Uterus (tissue), 4 donors: ENCODE measurements around the gene DLG3. TPM values are rescaled to one million over a fixed set of nuclear protein-coding genes. Genes with fewer than 3 reads are reported as not detected.
"Not testable (repeated sequence)": the region's sequence is repeated elsewhere in the genome, so short reads cannot be mapped to it uniquely, and the experiment has no call there.

Source experiments
- DNase-seq, 2 donors: peaks; one replicate each; pipeline ENCODE4 v3.0.0-alpha.2; 2019 to 2020
- H3K27ac ChIP-seq, 2 donors: fragments of 200-600 bp; sonication (generic); 1 replicate in 1 of 2; 2 replicates in 1 of 2; pipeline ENCODE4 v1.5.1; 2016 to 2018
- H3K27me3 ChIP-seq, 2 donors: fragments of 200-600 bp; sonication (generic); one replicate each; pipeline ENCODE4 v1.5.1; 2018 to 2019; ENCODE audit warnings: control low read depth in 1 of 2
- H3K36me3 ChIP-seq, 2 donors: fragments of 200-600 bp; sonication (generic); one replicate each; pipeline ENCODE4 v1.5.1; 2019; ENCODE audit warnings: control low read depth in 1 of 2
- H3K4me1 ChIP-seq, 2 donors: fragments of 200-600 bp; sonication (generic); one replicate each; pipeline ENCODE4 v1.5.1; 2018 to 2019; ENCODE audit warnings: control low read depth in 1 of 2
- H3K4me3 ChIP-seq, 2 donors: fragments of 200-600 bp; sonication (generic); 1 replicate in 1 of 2; 2 replicates in 1 of 2; pipeline ENCODE4 v1.5.1; 2018 to 2019; ENCODE audit warnings: mild to moderate bottlenecking in 1 of 2
- H3K9me3 ChIP-seq, 2 donors: fragments of 200-600 bp; sonication (generic); one replicate each; pipeline ENCODE4 v1.5.1; 2019; ENCODE audit warnings: control low read depth in 1 of 2
- CTCF ChIP-seq, 4 experiments: fragments of 200-600 bp in 2 of 4; fragments of 450-650 bp in 2 of 4; sonication (generic) in 2 of 4; IDR thresholded peaks; one replicate each; pipeline ENCODE4 v1.5.1; 2016 to 2019; ENCODE audit warnings: antibody characterized with exemption in 4 of 4, mild to moderate bottlenecking in 2 of 4, moderate library complexity in 1 of 4
- POLR2A ChIP-seq, 2 donors: fragments of 450-650 bp; IDR thresholded peaks; one replicate each; pipeline ENCODE4 v1.6.1; 2016; ENCODE audit warnings: antibody characterized with exemption in 2 of 2, mild to moderate bottlenecking in 1 of 2, moderate library complexity in 1 of 2
- intact Hi-C: fragments of 100-400 bp; cut with DNase I; formaldehyde crosslinking; loops from one replicate; pipeline ENCODE4 v1.15.1; 2023; ENCODE audit warnings: low total_unique reads
- total RNA-seq, 4 donors: library from RNA; depleted of rRNA in 3 of 4; stranded (reverse); fragments of >200 nt in 3 of 4; gene quantifications; one replicate each; pipeline versions ENCODE4 v1.1.0 to v1.2.4, GENCODE V29; 2014 to 2023
- donor health status: DM: yes; HTN: yes; CAD: no.

DLG3 gene
- 10 to 100 TPM in 3 of 4 donors, 1 to 10 TPM in 1; 4.9 to 72.6 (median 33.5) TPM for total RNA-seq

GRCh38 chrX:70444326-70444945 lies at the start of gene DLG3:
TSS of gene DLG3 (plus strand) at chrX:70444835. CDS start at chrX:70445202, 367 bp downstream.
- no peak for DNase-seq
- Histone ChIP-seq H3K27ac (no peak within 1 kb of the TSS), H3K4me1 (peaks cover 0 to 6% of the 10 kb centered on the region in 2 donors), H3K9me3 (no peaks in the 10 kb centered on the region), H3K36me3 (no peaks in the 10 kb centered on the region), H3K4me3 (no peak within 1 kb of the TSS), H3K27me3 (peaks cover 2 to 14% of the 10 kb centered on the region in 2 donors)
- intact Hi-C loops = no loop called here
- TF ChIP-seq POLR2A (IDR thresholded peaks at IDR 0.05) (no peak), CTCF (IDR thresholded peaks at IDR 0.05) (no peak)

DNA sequence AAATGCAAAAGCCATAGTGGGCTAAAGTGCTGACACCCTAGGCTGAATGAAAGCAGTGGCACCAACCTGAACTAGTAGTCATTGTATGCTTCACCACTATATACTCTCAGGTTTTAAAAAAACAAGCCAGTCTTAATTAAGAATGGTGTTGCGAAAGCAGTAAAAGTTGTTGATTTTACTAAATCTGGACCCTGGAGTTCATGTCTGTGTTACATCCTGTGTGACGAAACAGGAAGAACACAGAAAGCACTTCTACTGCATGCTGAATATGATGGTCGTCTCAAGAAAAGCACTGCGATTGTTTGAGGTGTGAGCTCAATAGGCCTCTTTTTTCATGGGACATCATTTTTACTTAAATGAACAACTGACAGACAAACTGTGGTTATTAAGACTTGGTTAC lies 45.7 kb upstream of the DLG3 start:
- H3K27me3 ChIP-seq = no peaks in the 10 kb centered on the region
- intact Hi-C loops = no loop called here
- no peaks in the 10 kb centered on the region for H3K36me3 ChIP-seq
- no peak overlapping the region for H3K27ac ChIP-seq
- DNase-seq = no peak
- no peaks in the 10 kb centered on the region for H3K9me3 ChIP-seq
- TF ChIP-seq CTCF (IDR thresholded peaks at IDR 0.05) (no peak), POLR2A (IDR thresholded peaks at IDR 0.05) (no peak)
- H3K4me1 ChIP-seq = no peaks in the 10 kb centered on the region
- no peak overlapping the region for H3K4me3 ChIP-seq

DNA sequence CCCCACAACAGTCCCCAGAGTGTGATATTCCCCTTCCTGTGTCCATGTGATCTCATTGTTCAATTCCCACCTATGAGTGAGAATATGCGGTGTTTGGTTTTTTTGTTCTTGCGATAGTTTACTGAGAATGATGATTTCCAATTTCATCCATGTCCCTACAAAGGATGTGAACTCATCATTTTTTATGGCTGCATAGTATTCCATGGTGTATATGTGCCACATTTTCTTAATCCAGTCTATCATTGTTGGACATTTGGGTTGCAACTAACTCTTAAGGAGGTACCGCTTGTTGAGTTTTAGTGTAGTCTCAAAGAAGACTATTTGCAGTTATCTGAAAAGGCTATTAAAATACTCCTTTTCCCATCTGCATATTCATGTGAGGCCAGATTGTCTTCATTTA lies 44.5 kb upstream of the DLG3 start:
- DNase-seq, H3K36me3 ChIP-seq, H3K4me1 ChIP-seq, intact Hi-C loops, H3K27me3 ChIP-seq, H3K9me3 ChIP-seq, H3K27ac ChIP-seq, H3K4me3 ChIP-seq: not testable (repeated sequence)

DNA sequence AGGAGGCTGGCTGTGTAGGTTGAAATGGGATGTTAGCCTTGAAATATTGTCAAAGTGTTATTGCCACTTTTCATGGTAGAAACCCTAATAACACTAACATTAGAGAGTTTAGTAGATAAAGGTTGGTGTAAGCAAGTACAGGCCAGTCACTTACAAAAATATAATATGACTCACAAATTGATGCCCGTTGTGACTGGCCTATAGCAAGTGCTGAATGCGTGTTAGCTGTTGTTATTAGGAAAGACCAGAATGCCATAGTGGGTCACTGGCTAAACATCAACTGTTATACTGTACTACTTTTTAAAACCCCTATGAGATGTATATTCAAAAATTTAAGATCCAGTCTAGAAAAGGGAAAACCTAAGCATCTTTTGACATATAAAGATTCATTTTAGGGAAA lies 41.9 kb upstream of the DLG3 start:
- TF ChIP-seq CTCF (IDR thresholded peaks at IDR 0.05) = no peak
- no peak for TF ChIP-seq POLR2A (IDR thresholded peaks at IDR 0.05)
- Histone ChIP-seq H3K27ac (no peak overlapping the region), H3K27me3 (no peaks in the 10 kb centered on the region), H3K4me3 (no peak overlapping the region), H3K36me3 (no peaks in the 10 kb centered on the region), H3K4me1 (no peaks in the 10 kb centered on the region), H3K9me3 (no peaks in the 10 kb centered on the region)
- intact Hi-C loops = no loop called here
- DNase-seq = no peak

DNA sequence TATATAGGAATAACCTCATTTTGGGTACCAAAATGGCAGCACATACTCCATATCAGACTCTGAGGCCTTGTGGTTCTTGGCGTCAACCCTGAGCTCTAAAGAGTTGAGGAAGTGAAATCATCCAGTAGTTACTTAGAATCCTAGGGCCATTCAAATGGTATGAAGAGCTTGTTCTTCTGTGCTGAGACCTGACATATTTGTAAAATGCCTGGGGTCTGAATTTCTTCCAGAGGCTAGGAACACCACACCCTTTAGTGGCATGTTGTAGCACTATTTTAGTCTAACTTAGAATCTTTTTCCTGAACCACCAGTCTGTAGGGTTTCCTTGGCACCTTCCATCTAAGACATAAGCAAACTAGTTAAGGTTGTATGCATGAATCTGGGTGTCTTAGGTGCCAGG lies 39.6 kb upstream of the DLG3 start:
- no peak for TF ChIP-seq CTCF (IDR thresholded peaks at IDR 0.05)
- TF ChIP-seq POLR2A (IDR thresholded peaks at IDR 0.05) = no peak
- Histone ChIP-seq H3K4me1 (no peaks in the 10 kb centered on the region), H3K27ac (no peak overlapping the region), H3K9me3 (no peaks in the 10 kb centered on the region), H3K36me3 (no peaks in the 10 kb centered on the region), H3K4me3 (no peak overlapping the region), H3K27me3 (no peaks in the 10 kb centered on the region)
- intact Hi-C loops = no loop called here
- DNase-seq = no peak

DNA sequence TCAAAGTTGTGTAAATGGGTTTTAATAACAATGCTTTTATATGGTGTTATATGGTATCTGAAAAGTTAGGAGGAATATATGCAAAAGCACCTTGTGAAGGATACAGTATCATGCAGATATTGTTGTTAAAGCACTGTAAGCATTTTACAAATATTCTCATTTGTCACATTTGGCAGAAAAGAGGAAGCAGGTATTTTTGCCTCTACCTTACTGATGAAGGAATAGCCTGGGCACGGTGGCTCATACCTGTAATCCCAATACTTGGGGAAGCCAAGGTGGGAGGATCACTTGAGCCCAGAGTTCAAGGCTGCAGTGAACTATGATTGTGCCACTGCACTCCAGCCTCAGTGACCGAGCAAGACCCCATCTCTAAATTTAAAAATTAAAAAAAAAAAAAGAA lies 33.7 kb upstream of the DLG3 start:
- Histone ChIP-seq H3K9me3 (no peaks in the 10 kb centered on the region), H3K4me1 (no peaks in the 10 kb centered on the region), H3K4me3 (no peak overlapping the region), H3K27ac (no peak overlapping the region), H3K36me3 (no peaks in the 10 kb centered on the region), H3K27me3 (no peaks in the 10 kb centered on the region)
- no peak for DNase-seq
- TF ChIP-seq CTCF (IDR thresholded peaks at IDR 0.05) (no peak), POLR2A (IDR thresholded peaks at IDR 0.05) (no peak)
- intact Hi-C loops = no loop called here
